H1 (cell line): Measurements from ENCODE around the gene NR2C2. TPM values are rescaled to one million over a fixed set of nuclear protein-coding genes. Genes with fewer than 3 reads are reported as not detected.

Experiments
- CTCF ChIA-PET: fragments of 300-600 bp; sonication (Branson Sonifier 250); formaldehyde crosslinking; loops from one replicate; lab custom pipeline; 2021; ENCODE audit not compliant: partially characterized antibody; lab: Charles Lee
- POLR2A ChIA-PET: fragments of 300-600 bp; sonication (Branson Sonifier 250); formaldehyde crosslinking; loops from one replicate; lab custom pipeline; 2021; ENCODE audit warnings: inconsistent platforms; ENCODE audit not compliant: partially characterized antibody; lab: Charles Lee
- DNase-seq, 2 experiments: peaks; one replicate each; pipeline versions ENCODE4 v3.0.0 to v3.0.0-alpha.2; 2010 to 2022; ENCODE audit warnings: low spot score in 2 of 2, low read depth in 1 of 2, mixed read lengths in 1 of 2
- FAIRE-seq: peaks from 2 replicates; lab custom pipeline; 2011; peaks lifted over from hg19 to GRCh38; lab: Jason Lieb, UNC
- H2AFZ ChIP-seq: 2 replicates; pipeline ENCODE4 v1.8.1; 2012; ENCODE audit warnings: low read length, inconsistent platforms
- H2AK5ac ChIP-seq: 2 replicates; pipeline ENCODE4 v1.6.1; 2013; ENCODE audit warnings: low read depth, low read length
- H2BK120ac ChIP-seq: replicated peaks from 2 replicates; pipeline ENCODE3; 2013; ENCODE audit warnings: low read depth, low read length, inconsistent platforms
- H2BK12ac ChIP-seq: 2 replicates; pipeline ENCODE4 v1.6.1; 2013; ENCODE audit warnings: low read depth, low read length
- H2BK15ac ChIP-seq: 2 replicates; pipeline ENCODE4 v1.6.1; 2013; ENCODE audit warnings: low read length
- H2BK20ac ChIP-seq: 2 replicates; pipeline ENCODE4 v1.6.1; 2013; ENCODE audit warnings: low read length
- H2BK5ac ChIP-seq: 2 replicates; pipeline ENCODE4 v1.6.1; 2013; ENCODE audit warnings: low read depth, low read length
- H3K14ac ChIP-seq: 2 replicates; pipeline ENCODE4 v1.6.1; 2013; ENCODE audit warnings: inconsistent platforms; ENCODE audit not compliant: insufficient read length
- H3K18ac ChIP-seq: 2 replicates; pipeline ENCODE4 v1.6.1; 2013; ENCODE audit warnings: low read length; ENCODE audit errors: extremely low read depth
- H3K23ac ChIP-seq: 2 replicates; pipeline ENCODE4 v1.6.1; 2013; ENCODE audit warnings: inconsistent platforms; ENCODE audit not compliant: insufficient read length
- H3K23me2 ChIP-seq: 2 replicates; pipeline ENCODE4 v1.6.1; 2013; ENCODE audit warnings: low read depth, low read length
- H3K27ac ChIP-seq: 2 replicates; pipeline ENCODE4 v1.6.1; 2011; ENCODE audit warnings: low read depth, low read length, inconsistent platforms
- H3K27me3 ChIP-seq, 4 experiments: replicated peaks in 1 of 4; 1 replicate in 1 of 4; 2 replicates in 3 of 4; pipeline versions ENCODE4 v1.6.1 to v1.8.1; 2011 to 2013; ENCODE audit warnings: low read length in 3 of 4, mild to moderate bottlenecking in 3 of 4, inconsistent platforms in 2 of 4, mixed read lengths in 2 of 4, moderate library complexity in 1 of 4; ENCODE audit not compliant: control insufficient read depth in 3 of 4, insufficient read depth in 3 of 4; ENCODE audit errors: extremely low read depth in 1 of 4
- H3K36me3 ChIP-seq, 4 experiments: 2 replicates each; pipeline versions ENCODE4 v1.6.1 to v1.8.1; 2011 to 2013; ENCODE audit warnings: mild to moderate bottlenecking in 4 of 4, low read length in 3 of 4, moderate library complexity in 2 of 4, control low read depth in 1 of 4, inconsistent platforms in 1 of 4; ENCODE audit not compliant: insufficient read depth in 4 of 4, control insufficient read depth in 2 of 4
- H3K4ac ChIP-seq: replicated peaks from 2 replicates; pipeline ENCODE3; 2013; ENCODE audit warnings: low read length, low read depth, mixed read lengths, inconsistent platforms; ENCODE audit not compliant: insufficient read length
- H3K4me1 ChIP-seq, 4 experiments: replicated peaks in 1 of 4; 1 replicate in 1 of 4; 2 replicates in 3 of 4; pipeline versions ENCODE4 v1.6.1 to v1.8.1; 2011 to 2013; ENCODE audit warnings: low read length in 3 of 4, inconsistent platforms in 2 of 4, mixed read lengths in 1 of 4; ENCODE audit not compliant: insufficient read depth in 4 of 4, control insufficient read depth in 3 of 4
- H3K4me2 ChIP-seq, 2 experiments: 2 replicates each; pipeline versions ENCODE4 v1.6.1 to v1.8.1; 2011 to 2013; ENCODE audit warnings: low read depth in 2 of 2, low read length in 2 of 2, control low read depth in 1 of 2, inconsistent platforms in 1 of 2, mild to moderate bottlenecking in 1 of 2; ENCODE audit not compliant: insufficient read depth in 1 of 2
- H3K4me3 ChIP-seq, 4 experiments: fragments of 200-600, 300-600 bp in 1 of 4; sonication (generic), shearing (Covaris generic), sonication (Bioruptor Twin) in 1 of 4; 2 replicates each; pipeline versions ENCODE4 v1.5.1 to v1.8.1; 2011 to 2016; ENCODE audit warnings: low read length in 4 of 4, low read depth in 3 of 4, control low read depth in 2 of 4, inconsistent platforms in 2 of 4, mild to moderate bottlenecking in 2 of 4, mixed read lengths in 1 of 4, moderate library complexity in 1 of 4; ENCODE audit not compliant: insufficient read depth in 2 of 4; ENCODE audit errors: extremely low read depth in 1 of 4
- H3K56ac ChIP-seq: replicated peaks from 2 replicates; pipeline ENCODE3; 2013; ENCODE audit warnings: low read depth, mild to moderate bottlenecking, mixed read lengths, low read length, inconsistent platforms; ENCODE audit not compliant: insufficient read length
- H3K79me1 ChIP-seq: 2 replicates; pipeline ENCODE4 v1.6.1; 2013; ENCODE audit warnings: low read depth, low read length, control low read depth
- H3K79me2 ChIP-seq, 2 experiments: 2 replicates each; pipeline versions ENCODE4 v1.6.1 to v1.8.1; 2012 to 2013; ENCODE audit warnings: low read length in 2 of 2, mild to moderate bottlenecking in 2 of 2, inconsistent platforms in 1 of 2; ENCODE audit not compliant: insufficient read depth in 2 of 2, control insufficient read depth in 1 of 2
- H3K9ac ChIP-seq, 4 experiments: replicated peaks in 1 of 4; 1 replicate in 1 of 4; 2 replicates in 3 of 4; pipeline versions ENCODE4 v1.6.1 to v1.8.1; 2011 to 2013; ENCODE audit warnings: low read depth in 3 of 4, low read length in 3 of 4, control low read depth in 2 of 4, mild to moderate bottlenecking in 2 of 4, moderate library complexity in 2 of 4, inconsistent platforms in 1 of 4; ENCODE audit errors: extremely low read depth in 1 of 4
- H3K9me3 ChIP-seq, 2 experiments: 2 replicates each; pipeline versions ENCODE4 v1.6.1 to v1.8.1; 2012 to 2013; ENCODE audit warnings: mild to moderate bottlenecking in 2 of 2, moderate library complexity in 2 of 2, control low read depth in 1 of 2, inconsistent platforms in 1 of 2, low read depth in 1 of 2, low read length in 1 of 2, mixed read lengths in 1 of 2; ENCODE audit not compliant: insufficient read depth in 2 of 2
- H4K20me1 ChIP-seq, 2 experiments: replicated peaks in 1 of 2; 2 replicates each; pipeline versions ENCODE3 to v1.8.1; 2011 to 2013; ENCODE audit warnings: inconsistent platforms in 2 of 2, low read length in 2 of 2, mild to moderate bottlenecking in 1 of 2; ENCODE audit not compliant: insufficient read depth in 2 of 2, control insufficient read depth in 1 of 2
- H4K5ac ChIP-seq: 2 replicates; pipeline ENCODE4 v1.6.1; 2013; ENCODE audit warnings: low read length, low read depth, mixed read lengths, inconsistent platforms; ENCODE audit not compliant: insufficient read length
- H4K8ac ChIP-seq: 2 replicates; pipeline ENCODE4 v1.8.0; 2013; ENCODE audit warnings: mild to moderate bottlenecking, moderate library complexity, low read length, inconsistent platforms; ENCODE audit not compliant: insufficient read depth; ENCODE audit errors: extremely low read depth
- H4K91ac ChIP-seq: replicated peaks from 2 replicates; pipeline ENCODE3; 2013; ENCODE audit warnings: low read length, mixed read lengths, inconsistent platforms; ENCODE audit not compliant: insufficient read length
- CHD2 ChIP-seq: IDR thresholded peaks from 2 replicates; pipeline ENCODE4 v1.6.1; 2012; ENCODE audit warnings: low read length, improper control_type of control experiment
- CTBP2 ChIP-seq: IDR thresholded peaks from 2 replicates; pipeline ENCODE4 v1.7.0; 2011; ENCODE audit warnings: borderline replicate concordance, mild to moderate bottlenecking, moderate library complexity, mixed read lengths, low read length; ENCODE audit not compliant: insufficient read depth, insufficient read length
- E2F6 ChIP-seq: IDR thresholded peaks from 2 replicates; pipeline ENCODE4 v1.6.1; 2012; ENCODE audit warnings: inconsistent platforms
- EZH2 ChIP-seq: fragments of 200-600 bp; sonication (generic); IDR thresholded peaks from 2 replicates; pipeline ENCODE4 v1.7.1; 2012; ENCODE audit warnings: low read depth, mild to moderate bottlenecking, moderate library complexity, low read length, inconsistent platforms; ENCODE audit not compliant: severe bottlenecking
- GABPA ChIP-seq: IDR thresholded peaks from 2 replicates; pipeline ENCODE4 v1.6.1; 2011; ENCODE audit warnings: mild to moderate bottlenecking, low read length, moderate library complexity, borderline replicate concordance; ENCODE audit not compliant: insufficient read depth
- POU5F1 ChIP-seq: IDR thresholded peaks from 2 replicates; pipeline ENCODE4 v1.6.1; 2011; ENCODE audit warnings: low read depth, mild to moderate bottlenecking, low read length, moderate library complexity
- SAP30 ChIP-seq: fragments of 300-600 bp; sonication (generic); IDR thresholded peaks from 2 replicates; pipeline ENCODE4 v1.7.1; 2012; ENCODE audit warnings: low read length, moderate library complexity, mild to moderate bottlenecking, inconsistent platforms; ENCODE audit not compliant: insufficient read depth, insufficient replicate concordance
- SIN3A ChIP-seq, 2 experiments: IDR thresholded peaks in 1 of 2; conservative IDR thresholded peaks in 1 of 2; 2 replicates each; pipeline ENCODE4 v1.6.1; 2011 to 2012; ENCODE audit warnings: low read length in 2 of 2, improper control_type of control experiment in 1 of 2, low read depth in 1 of 2, mild to moderate bottlenecking in 1 of 2
- SRF ChIP-seq: IDR thresholded peaks from 2 replicates; pipeline ENCODE4 v1.6.1; 2011; ENCODE audit warnings: mild to moderate bottlenecking, low read depth, low read length, moderate library complexity
- TEAD4 ChIP-seq: IDR thresholded peaks from 2 replicates; pipeline ENCODE4 v1.6.1; 2012; ENCODE audit warnings: low read depth, low read length, inconsistent platforms, mixed read lengths
- WGBS, 2 experiments: shearing (Covaris generic) in 1 of 2; methylation state at CpG; one replicate each; pipeline versions ENCODE4 v1.1.6 to v1.1.7; 2013 to 2015; ENCODE audit warnings: low lambda C conversion rate in 2 of 2, mixed read lengths in 2 of 2, inconsistent platforms in 1 of 2, low coverage in 1 of 2, missing lambda C conversion rate in 1 of 2; ENCODE audit not compliant: insufficient replicate concordance in 2 of 2, insufficient coverage in 1 of 2, insufficient read length in 1 of 2; ENCODE audit errors: extremely low coverage in 1 of 2, missing lambda C conversion rate in 1 of 2; 5-methylcytosine and 5-hydroxymethylcytosine counted together
- polyA plus RNA-seq, 7 experiments: library from polyadenylated mRNA; depleted of rRNA in 3 of 7; stranded (reverse) in 5 of 7; unstranded in 2 of 7; fragments of >200 nt in 5 of 7; fragments of 200-250 nt in 2 of 7; gene quantifications; 1 replicate in 5 of 7; 2 replicates in 1 of 7; 4 replicates in 1 of 7; pipeline versions ENCODE4 v1.2.1 to v1.2.3, GENCODE V29; 2011 to 2013; ENCODE audit warnings: missing spikeins in 2 of 7, mixed read lengths in 2 of 7
- total RNA-seq: library from RNA; stranded (reverse); fragmentation: NEBNext Ultra II Directional; extraction: Animal tissue kit (Norgen Biotek cat#: 25700); gene quantifications from 2 replicates; pipeline ENCODE4 v1.2.1, GENCODE V29; 2021
- TF ChIP-seq, protein P1 (sequence below): IDR thresholded peaks from 2 replicates; pipeline ENCODE4 v1.6.1; 2012; ENCODE audit warnings: inconsistent platforms

Gene NR2C2
- total and polyA plus RNA-seq, 2 of the 8 experiments (the other 6 are each of a cell fraction or from before 2014, with no cell fraction given): 16.6 to 44.4 TPM

- Histone ChIP-seq H4K5ac (no peak overlapping the region), H3K79me1 (peaks cover 10% of the 10 kb centered on the region), H3K23ac (no peak overlapping the region), H3K79me2 (peaks cover 9 to 22% of the 10 kb centered on the region in 2 experiments; a peak in 3 of 4 replicates), H2AFZ (no peak overlapping the region), H2BK120ac (no peak overlapping the region), H3K56ac (no peak overlapping the region), H2BK20ac (no peak overlapping the region), H2BK5ac (no peak overlapping the region), H3K27ac (no peak overlapping the region), H2AK5ac (no peak overlapping the region), H3K4me2 (no peak overlapping the region), H3K4ac (no peak overlapping the region), H4K8ac (no peak overlapping the region), H3K14ac (no peak overlapping the region), H4K20me1 (peaks cover 0 to 5% of the 10 kb centered on the region in 2 experiments), H3K4me3 (no peak overlapping the region), H3K36me3 (no peaks in the 10 kb centered on the region; a peak in 1 of 8 replicates), H3K27me3 (no peaks in the 10 kb centered on the region), H3K18ac (no peak overlapping the region), H2BK12ac (no peak overlapping the region), H4K91ac (no peak overlapping the region), H2BK15ac (no peak overlapping the region), H3K23me2 (peaks cover 7% of the 10 kb centered on the region; the same call in 1 of the 2 replicates), H3K9ac (no peak overlapping the region), H3K9me3 (no peaks in the 10 kb centered on the region; a peak in 1 of 4 replicates), H3K4me1 (peaks cover 0 to 11% (median 6%) of the 10 kb centered on the region in 4 experiments; a peak in 5 of 7 replicates)
- DNase-seq (no peak), FAIRE-seq (no peak)
- CTCF ChIA-PET: interaction anchor here (1.2 to 2.0 kb wide), 2 partner anchors 9 to 14 kb away, joined by 4 to 11 read pairs; no protein-coding TSS in a partner anchor
- TF ChIP-seq EZH2 (no peak), CTBP2 (no peak), E2F6 (no peak), SAP30 (no peak), SIN3A (conservative IDR thresholded peaks at IDR 0.05 in 1 of 2, IDR thresholded peaks at IDR 0.05 in 1 of 2; ENCODE audit: low read depth in 1 of 2, low read length in 2 of 2) (no peak), POU5F1 (no peak), SRF (no peak), GABPA (no peak), CHD2 (no peak), TEAD4 (no peak)
- TF ChIP-seq, protein P1, sequence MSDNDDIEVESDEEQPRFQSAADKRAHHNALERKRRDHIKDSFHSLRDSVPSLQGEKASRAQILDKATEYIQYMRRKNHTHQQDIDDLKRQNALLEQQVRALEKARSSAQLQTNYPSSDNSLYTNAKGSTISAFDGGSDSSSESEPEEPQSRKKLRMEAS: no peak
- POLR2A ChIA-PET: interaction anchor here (4.0 kb wide), 1 partner anchor 14 kb away, joined by 17 read pairs; no protein-coding TSS in a partner anchor
- 90% methylated on average over 3 of the region's 3 CpGs; no CpG with 5 or more reads in 1 of the 2 experiments for WGBS, 2 experiments
Measured at GRCh38 chr3:15066467-15066866, 119.1 kb downstream of the NR2C2 start.
